Tibial nerve (tissue), 4 donors: Measurements from ENCODE around the gene SMARCA1.

ENCODE experiments used
- EP300 ChIP-seq, 2 donors: sonication (generic); formaldehyde crosslinking; IDR thresholded peaks; one replicate each; pipeline ENCODE4 v1.6.1; 2017; ENCODE audit warnings: antibody characterized with exemption in 2 of 2, mild to moderate bottlenecking in 1 of 2
- POLR2A ChIP-seq, 2 donors: fragments of 450-650 bp; IDR thresholded peaks; one replicate each; pipeline ENCODE4 v1.6.1; 2017; ENCODE audit warnings: antibody characterized with exemption in 2 of 2, mild to moderate bottlenecking in 2 of 2, moderate library complexity in 2 of 2
- TF ChIP-seq, protein P1 (sequence below), 5 experiments: fragments of 200-600 bp in 3 of 5; fragments of 450-650 bp in 2 of 5; sonication (generic) in 3 of 5; IDR thresholded peaks; one replicate each; pipeline ENCODE4 v1.5.1; 2016 to 2019; ENCODE audit warnings: antibody characterized with exemption in 5 of 5, mild to moderate bottlenecking in 3 of 5, moderate library complexity in 2 of 5

DNA sequence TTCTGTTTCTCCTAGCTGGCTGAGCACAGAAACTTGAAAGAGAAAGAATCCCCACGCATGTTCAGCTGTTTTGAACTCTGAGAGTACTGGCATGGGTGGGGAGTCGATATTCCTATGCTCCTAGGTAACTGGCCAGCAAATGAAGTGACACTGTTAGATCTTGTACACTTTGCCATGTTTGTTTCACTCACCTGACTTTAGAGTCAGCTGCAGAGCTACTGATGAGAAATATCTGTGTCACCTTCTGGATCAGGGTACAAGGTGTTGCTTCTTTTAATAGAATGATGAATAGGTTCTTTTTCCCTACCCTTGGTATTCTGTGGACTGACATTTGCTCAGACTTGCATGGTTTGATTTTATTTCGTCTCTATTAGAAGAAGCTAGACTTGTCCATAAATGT, 45.1 kb upstream of the SMARCA1 start:
- TF ChIP-seq, protein P1, sequence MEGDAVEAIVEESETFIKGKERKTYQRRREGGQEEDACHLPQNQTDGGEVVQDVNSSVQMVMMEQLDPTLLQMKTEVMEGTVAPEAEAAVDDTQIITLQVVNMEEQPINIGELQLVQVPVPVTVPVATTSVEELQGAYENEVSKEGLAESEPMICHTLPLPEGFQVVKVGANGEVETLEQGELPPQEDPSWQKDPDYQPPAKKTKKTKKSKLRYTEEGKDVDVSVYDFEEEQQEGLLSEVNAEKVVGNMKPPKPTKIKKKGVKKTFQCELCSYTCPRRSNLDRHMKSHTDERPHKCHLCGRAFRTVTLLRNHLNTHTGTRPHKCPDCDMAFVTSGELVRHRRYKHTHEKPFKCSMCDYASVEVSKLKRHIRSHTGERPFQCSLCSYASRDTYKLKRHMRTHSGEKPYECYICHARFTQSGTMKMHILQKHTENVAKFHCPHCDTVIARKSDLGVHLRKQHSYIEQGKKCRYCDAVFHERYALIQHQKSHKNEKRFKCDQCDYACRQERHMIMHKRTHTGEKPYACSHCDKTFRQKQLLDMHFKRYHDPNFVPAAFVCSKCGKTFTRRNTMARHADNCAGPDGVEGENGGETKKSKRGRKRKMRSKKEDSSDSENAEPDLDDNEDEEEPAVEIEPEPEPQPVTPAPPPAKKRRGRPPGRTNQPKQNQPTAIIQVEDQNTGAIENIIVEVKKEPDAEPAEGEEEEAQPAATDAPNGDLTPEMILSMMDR (IDR thresholded peaks at IDR 0.05): no peak
- TF ChIP-seq POLR2A (IDR thresholded peaks at IDR 0.05): no peak
- TF ChIP-seq EP300 (IDR thresholded peaks at IDR 0.05): no peak
